K562 (cell line): ENCODE results near the gene DCDC2. TPM values are rescaled to one million over a fixed set of nuclear protein-coding genes. Genes with fewer than 3 reads are reported as not detected.
"Not testable (repeated sequence)": the region's sequence is repeated elsewhere in the genome, so short reads cannot be mapped to it uniquely, and the experiment has no call there.

Experiments
- ATAC-seq: fragments of 200-7000 bp; cut with Tn5 transposase; 3 replicates; pipeline ENCODE4 v1.9.1; 2020; ENCODE audit warnings: moderate library complexity
- BruUV-seq: library from RNA; stranded (reverse); fragments of 400-500 nt; replicated peaks from 2 replicates; lab custom pipeline; 2021; lab: Mats Ljungman, UMichigan
- CTCF ChIA-PET: fragments of 300-600 bp; formaldehyde crosslinking; extraction: SDS; loops from one replicate; lab custom pipeline; 2021; ENCODE audit warnings: low intra/inter-chr PET ratio; lab: Yijun Ruan, JAX
- POLR2A ChIA-PET: fragments of 300-600, 350-650 bp; sonication (Branson Sonifier 250); formaldehyde crosslinking; extraction: SDS; loops from one replicate; lab custom pipeline; 2021; ENCODE audit warnings: antibody characterized with exemption, inconsistent platforms; lab: Yijun Ruan, JAX
- DNase-seq, 4 experiments: peaks; one replicate each; pipeline versions ENCODE4 v3.0.0 to v3.0.0-alpha.2; 2011 to 2018; ENCODE audit warnings: low spot score in 3 of 4, mixed read lengths in 3 of 4; ENCODE audit errors: extremely low read depth in 1 of 4
- FAIRE-seq: peaks from 2 replicates; lab custom pipeline; 2011; peaks lifted over from hg19 to GRCh38; lab: Jason Lieb, UNC
- H2AFZ ChIP-seq: 2 replicates; pipeline ENCODE4 v1.6.0; 2011; ENCODE audit warnings: low read depth, low read length, control low read depth, inconsistent platforms
- H3K27ac ChIP-seq: fragments of 200-600 bp; 3 replicates; pipeline ENCODE4 v1.8.0; 2011; ENCODE audit warnings: low read depth, mild to moderate bottlenecking, control low read depth, inconsistent platforms, low read length, moderate library complexity, mixed read lengths; ENCODE audit errors: extremely low read depth
- H3K27me3 ChIP-seq, 2 experiments: fragments of 300-600 bp in 1 of 2; 2 replicates in 1 of 2; 3 replicates in 1 of 2; pipeline versions ENCODE4 v1.6.0 to v1.8.0; 2011; ENCODE audit warnings: inconsistent platforms in 2 of 2, low read length in 2 of 2, mild to moderate bottlenecking in 1 of 2, mixed read lengths in 1 of 2, moderate library complexity in 1 of 2; ENCODE audit not compliant: control insufficient read depth in 2 of 2, insufficient read depth in 2 of 2
- H3K36me3 ChIP-seq: fragments of 300-600 bp; 3 replicates; pipeline ENCODE4 v1.8.0; 2011; ENCODE audit warnings: mild to moderate bottlenecking, low read length, inconsistent platforms; ENCODE audit not compliant: control insufficient read depth, insufficient read depth
- H3K4me1 ChIP-seq, 2 experiments: fragments of 200-600 bp in 1 of 2; replicated peaks in 1 of 2; 2 replicates in 1 of 2; 3 replicates in 1 of 2; pipeline versions ENCODE4 v1.5.1 to v1.8.0; 2011; ENCODE audit warnings: inconsistent platforms in 2 of 2, low read length in 2 of 2, mild to moderate bottlenecking in 1 of 2, mixed read lengths in 1 of 2, moderate library complexity in 1 of 2; ENCODE audit not compliant: control insufficient read depth in 2 of 2, insufficient read depth in 2 of 2
- H3K4me2 ChIP-seq: 2 replicates; pipeline ENCODE4 v1.6.1; 2011; ENCODE audit warnings: low read length, control low read depth, inconsistent platforms, mixed read lengths; ENCODE audit not compliant: insufficient read depth
- H3K4me3 ChIP-seq: fragments of 200-600 bp; sonication (generic), shearing (Covaris generic); 2 replicates; pipeline ENCODE4 v1.5.1; 2016; ENCODE audit warnings: control low read depth, inconsistent platforms
- H3K79me2 ChIP-seq: fragments of 200-600 bp; 3 replicates; pipeline ENCODE4 v1.8.0; 2011; ENCODE audit warnings: low read length, inconsistent platforms; ENCODE audit not compliant: control insufficient read depth, insufficient read depth
- H3K9ac ChIP-seq, 2 experiments: 2 replicates each; pipeline versions ENCODE4 v1.6.0 to v1.6.1; 2011; ENCODE audit warnings: low read depth in 2 of 2, low read length in 2 of 2, control low read depth in 1 of 2, inconsistent platforms in 1 of 2, mild to moderate bottlenecking in 1 of 2, mixed read lengths in 1 of 2; ENCODE audit not compliant: insufficient read depth in 1 of 2
- H3K9me1 ChIP-seq: one replicate; pipeline ENCODE4 v1.6.0; 2011; ENCODE audit warnings: inconsistent platforms, mild to moderate bottlenecking, low read length, moderate library complexity; ENCODE audit not compliant: control insufficient read depth, insufficient read depth
- H3K9me3 ChIP-seq: replicated peaks from 2 replicates; pipeline ENCODE4 v1.5.1; 2011; ENCODE audit warnings: low read depth, low read length, inconsistent platforms; ENCODE audit not compliant: control insufficient read depth, insufficient read depth
- H4K20me1 ChIP-seq: replicated peaks from 2 replicates; pipeline ENCODE4 v1.6.1; 2011; ENCODE audit warnings: low read length, inconsistent platforms, mixed read lengths; ENCODE audit not compliant: control insufficient read depth, insufficient read depth
- BCOR ChIP-seq: fragments of 450-650 bp; IDR thresholded peaks from 2 replicates; pipeline ENCODE4 v1.6.1; 2016
- JUNB ChIP-seq: fragments of 450-650 bp; formaldehyde crosslinking; conservative IDR thresholded peaks from 2 replicates; pipeline ENCODE4 v1.4.0; 2020; ENCODE audit warnings: mild to moderate bottlenecking
- MECOM ChIP-seq: fragments of 250-450 bp; sonication (Bioruptor Pico); IDR thresholded peaks from 2 replicates; pipeline ENCODE4 v1.8.0; 2022; ENCODE audit warnings: inconsistent platforms
- NCOR1 ChIP-seq: fragments of 450-650 bp; IDR thresholded peaks from 2 replicates; pipeline ENCODE4 v1.6.1; 2016; ENCODE audit warnings: mild to moderate bottlenecking, moderate library complexity
- PHTF2 ChIP-seq: fragments of 250-450 bp; sonication (Bioruptor Pico); IDR thresholded peaks from 2 replicates; pipeline ENCODE4 v1.5.0; 2021; ENCODE audit warnings: mild to moderate bottlenecking
- PTTG1 ChIP-seq: fragments of 450-650 bp; IDR thresholded peaks from 2 replicates; pipeline ENCODE4 v1.6.1; 2016; ENCODE audit warnings: low read depth, mild to moderate bottlenecking, missing genetic modification characterization, missing compliant biosample characterization
- SOX6 ChIP-seq: fragments of 450-650 bp; IDR thresholded peaks from 2 replicates; pipeline ENCODE4 v1.6.1; 2014; ENCODE audit warnings: mild to moderate bottlenecking
- TAF15 ChIP-seq: fragments of 200-400 bp; formaldehyde crosslinking; IDR thresholded peaks from 2 replicates; pipeline ENCODE4 v1.6.1; 2017; ENCODE audit warnings: mild to moderate bottlenecking, low read depth, low read length, moderate library complexity
- U2AF1 ChIP-seq: fragments of 200-400 bp; formaldehyde crosslinking; optimal IDR thresholded peaks from 2 replicates; pipeline ENCODE3; 2017; ENCODE audit warnings: mild to moderate bottlenecking, low read depth, low read length, moderate library complexity
- ZNF140 ChIP-seq: fragments of 250-450 bp; sonication (Bioruptor Pico); IDR thresholded peaks from 2 replicates; pipeline ENCODE4 v1.8.0; 2021; ENCODE audit warnings: moderate library complexity, mild to moderate bottlenecking, inconsistent platforms
- WGBS: fragments of 100-300 bp; shearing (Covaris generic); methylation state at CpG from one replicate; pipeline ENCODE4 v1.1.6; 2016; ENCODE audit warnings: low coverage, mixed read lengths; ENCODE audit not compliant: insufficient coverage; ENCODE audit errors: missing lambda C conversion rate; 5-methylcytosine and 5-hydroxymethylcytosine counted together
- in situ Hi-C: fragments of 300-500 bp; cut with MboI; formaldehyde crosslinking; loops from 4 replicates; pipeline ENCODE4 v1.15.0; 2018; ENCODE audit warnings: inconsistent platforms, mixed read lengths
- intact Hi-C: fragments of 100-400 bp; cut with micrococcal nuclease; formaldehyde crosslinking; loops from 2 replicates; pipeline ENCODE4 v1.14.2; 2022
- polyA plus RNA-seq, 8 experiments: library from polyadenylated mRNA; depleted of rRNA in 4 of 8; stranded (reverse) in 5 of 8; unstranded in 3 of 8; fragments of >200 nt; fragmentation: Nextera tagmentation in 2 of 8; fragmentation: Illumina TruSeq in 1 of 8; extraction: Ambion mirVana in 2 of 8; extraction: Trizol in 1 of 8; gene quantifications; 2 replicates each; pipeline versions ENCODE4 v1.2.1 to v1.2.3, GENCODE V29; 2011 to 2014; ENCODE audit warnings: inconsistent platforms in 1 of 8, missing spikeins in 1 of 8
- total RNA-seq, 7 experiments: library from RNA; depleted of rRNA in 6 of 7; stranded (reverse); fragments of >200 nt in 6 of 7; fragmentation: Illumina TruSeq in 2 of 7; extraction: Trizol in 2 of 7; gene quantifications; 2 replicates each; pipeline versions ENCODE4 v1.2.1 to v1.2.3, GENCODE V29; 2011 to 2021; ENCODE audit warnings: low replicate concordance in 1 of 7
- TF ChIP-seq, protein P1 (sequence below): sonication (generic); formaldehyde crosslinking; IDR thresholded peaks from 2 replicates; pipeline ENCODE4 v1.8.0; 2022; ENCODE audit warnings: mild to moderate bottlenecking, low read depth, missing genetic modification reagents
- TF ChIP-seq, protein P2 (sequence below): fragments of 450-650 bp; formaldehyde crosslinking; IDR thresholded peaks from 2 replicates; pipeline ENCODE4 v1.4.0; 2020; ENCODE audit warnings: mild to moderate bottlenecking, moderate library complexity

The DCDC2 gene
- total and polyA plus RNA-seq, 9 of the 15 experiments (the other 6 are each of a cell fraction or from before 2014, with no cell fraction given), result 0.04 TPM; not detected in 8

DNA sequence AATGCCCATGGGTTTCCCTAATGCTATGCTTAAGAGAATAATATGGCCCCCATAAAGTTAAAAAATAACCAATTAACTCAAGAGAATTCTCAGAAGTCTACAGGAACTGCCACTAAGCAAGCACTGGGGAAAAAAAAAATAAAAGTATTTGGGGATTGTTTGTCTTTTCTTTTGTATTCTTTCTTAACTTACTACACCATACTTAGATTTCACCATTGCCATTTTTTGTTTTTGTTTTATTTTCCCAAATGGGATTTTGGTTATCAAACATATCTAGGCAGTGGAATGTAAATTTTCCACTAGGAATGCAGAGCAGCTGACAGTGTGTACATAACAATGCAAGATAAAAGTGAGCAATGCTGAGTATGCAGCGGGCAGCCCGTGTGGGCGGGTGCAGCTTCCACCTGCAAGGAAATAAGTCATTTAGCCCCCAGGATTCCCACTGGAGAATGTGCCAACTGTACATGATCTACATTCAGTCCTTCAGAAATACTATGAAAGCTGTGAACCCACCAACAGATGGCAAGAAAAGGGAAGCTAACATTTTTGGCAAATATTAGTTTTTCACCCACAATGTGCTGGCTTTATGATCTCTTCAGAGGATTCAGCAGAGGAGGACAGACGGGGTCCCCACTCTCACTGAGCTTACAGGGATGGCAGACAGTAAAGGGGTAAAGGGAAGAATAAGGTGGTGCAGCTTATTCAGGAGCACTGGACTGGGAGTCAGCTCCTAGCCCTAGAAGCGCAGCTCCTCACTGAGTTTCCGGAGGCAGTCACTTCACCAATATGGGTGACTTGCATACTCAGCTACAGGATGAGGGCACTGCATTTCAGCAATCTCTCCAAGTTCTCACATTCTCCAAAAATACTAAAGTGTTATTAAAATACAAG, 44.4 kb downstream of the DCDC2 start (continued):
- TF ChIP-seq JUNB, result no peak

DNA sequence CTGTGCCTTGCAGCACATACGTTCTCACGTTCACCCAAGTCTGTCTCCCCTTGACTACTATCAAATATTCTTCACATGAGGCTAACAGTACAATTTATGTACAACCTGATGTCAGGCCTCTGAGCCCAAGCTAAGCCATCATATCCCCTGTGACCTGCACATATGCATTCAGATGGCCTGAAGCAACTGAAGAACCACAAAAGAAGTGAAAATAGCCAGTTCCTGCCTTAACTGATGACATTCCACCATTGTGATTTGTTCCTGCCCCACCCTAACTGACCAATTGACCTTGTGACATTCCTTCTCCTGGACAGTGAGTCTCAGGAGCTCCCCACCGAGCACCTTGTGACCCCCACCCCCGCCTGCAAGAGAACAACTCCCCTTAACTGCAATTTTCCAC, 46.1 kb downstream of the DCDC2 start:
- H3K4me2 ChIP-seq, H3K9ac ChIP-seq, H3K9me1 ChIP-seq, H3K4me1 ChIP-seq, H3K27ac ChIP-seq, H3K27me3 ChIP-seq, DNase-seq, H3K9me3 ChIP-seq, H3K4me3 ChIP-seq, intact Hi-C loops, FAIRE-seq, CTCF ChIA-PET, BruUV-seq, in situ Hi-C loops, H3K36me3 ChIP-seq, ATAC-seq, H3K79me2 ChIP-seq, POLR2A ChIA-PET, H4K20me1 ChIP-seq, H2AFZ ChIP-seq: not testable (repeated sequence)
- 0% methylated on average over 4 of the region's 4 CpGs for WGBS

DNA sequence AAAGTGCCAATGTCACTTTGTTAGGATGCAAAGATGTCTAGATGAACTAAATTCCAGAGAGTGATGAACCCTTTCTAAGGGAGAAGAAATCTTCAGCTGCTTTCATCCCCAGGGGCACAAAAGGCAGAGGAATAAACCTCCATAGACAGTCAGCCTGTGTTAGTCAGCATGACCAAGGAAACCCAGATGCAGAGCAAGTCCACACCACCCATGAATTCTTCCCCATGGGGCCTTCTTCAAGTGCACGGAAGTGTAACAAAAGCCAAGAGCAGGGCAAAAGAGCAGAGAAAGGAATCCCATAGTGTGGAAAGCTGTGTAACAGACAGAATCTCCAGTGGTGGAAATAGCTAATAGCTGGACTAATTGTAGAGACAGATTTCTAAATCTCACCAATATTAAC, 50.0 kb downstream of the DCDC2 start:
- Histone ChIP-seq H3K9me3 (no peaks in the 10 kb centered on the region), H4K20me1 (no peaks in the 10 kb centered on the region), H3K27ac (no peak overlapping the region), H2AFZ (no peak overlapping the region), H3K9me1 (no peaks in the 10 kb centered on the region), H3K79me2 (no peaks in the 10 kb centered on the region), H3K27me3 (0 out of 5 replicates have a peak, but pooled peaks cover 0 to 4% of the 10 kb centered on the region in 2 experiments), H3K4me1 (no peaks in the 10 kb centered on the region), H3K4me3 (no peak overlapping the region), H3K9ac (no peak overlapping the region), H3K36me3 (no peaks in the 10 kb centered on the region), H3K4me2 (no peak overlapping the region)
- ATAC-seq (no peak), FAIRE-seq (no peak), DNase-seq (no peak)
- POLR2A ChIA-PET, result no interaction called here
- intact Hi-C loops (no loop called here), in situ Hi-C loops (no loop called here)
- no TSS peak for BruUV-seq
- 0% methylated on average over 1 of the region's 1 CpG for WGBS
- TF ChIP-seq PTTG1 (no peak), U2AF1 (no peak), TAF15 (no peak), PHTF2 (CRISPR knock-in tag) (no peak), ZNF140 (CRISPR knock-in tag) (no peak), MECOM (CRISPR knock-in tag) (no peak), NCOR1 (no peak), SOX6 (no peak), BCOR (no peak)
- TF ChIP-seq, protein P1, sequence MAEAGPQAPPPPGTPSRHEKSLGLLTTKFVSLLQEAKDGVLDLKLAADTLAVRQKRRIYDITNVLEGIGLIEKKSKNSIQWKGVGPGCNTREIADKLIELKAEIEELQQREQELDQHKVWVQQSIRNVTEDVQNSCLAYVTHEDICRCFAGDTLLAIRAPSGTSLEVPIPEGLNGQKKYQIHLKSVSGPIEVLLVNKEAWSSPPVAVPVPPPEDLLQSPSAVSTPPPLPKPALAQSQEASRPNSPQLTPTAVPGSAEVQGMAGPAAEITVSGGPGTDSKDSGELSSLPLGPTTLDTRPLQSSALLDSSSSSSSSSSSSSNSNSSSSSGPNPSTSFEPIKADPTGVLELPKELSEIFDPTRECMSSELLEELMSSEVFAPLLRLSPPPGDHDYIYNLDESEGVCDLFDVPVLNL (CRISPR knock-in tag), result no peak
- TF ChIP-seq, protein P2, sequence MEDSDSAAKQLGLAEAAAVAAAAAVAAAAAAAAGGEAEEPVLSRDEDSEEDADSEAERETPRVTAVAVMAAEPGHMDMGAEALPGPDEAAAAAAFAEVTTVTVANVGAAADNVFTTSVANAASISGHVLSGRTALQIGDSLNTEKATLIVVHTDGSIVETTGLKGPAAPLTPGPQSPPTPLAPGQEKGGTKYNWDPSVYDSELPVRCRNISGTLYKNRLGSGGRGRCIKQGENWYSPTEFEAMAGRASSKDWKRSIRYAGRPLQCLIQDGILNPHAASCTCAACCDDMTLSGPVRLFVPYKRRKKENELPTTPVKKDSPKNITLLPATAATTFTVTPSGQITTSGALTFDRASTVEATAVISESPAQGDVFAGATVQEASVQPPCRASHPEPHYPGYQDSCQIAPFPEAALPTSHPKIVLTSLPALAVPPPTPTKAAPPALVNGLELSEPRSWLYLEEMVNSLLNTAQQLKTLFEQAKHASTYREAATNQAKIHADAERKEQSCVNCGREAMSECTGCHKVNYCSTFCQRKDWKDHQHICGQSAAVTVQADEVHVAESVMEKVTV (CRISPR knock-in tag), result no peak
- CTCF ChIA-PET, result no interaction called here
